HL-60 (cell line): Measurements from ENCODE around the gene NPIPB5.
"Not testable (repeated sequence)": the region's sequence is repeated elsewhere in the genome, so short reads cannot be mapped to it uniquely, and the experiment has no call there.

ENCODE experiments used
- CTCF ChIP-seq: IDR thresholded peaks from one replicate; pipeline ENCODE4 v1.5.1; 2011; ENCODE audit warnings: low read length, control low read depth, inconsistent platforms; ENCODE audit not compliant: insufficient read depth
- GABPA ChIP-seq: IDR thresholded peaks from 2 replicates; pipeline ENCODE4 v1.6.1; 2012; ENCODE audit warnings: low read depth
- POLR2AphosphoS5 ChIP-seq: IDR thresholded peaks from 2 replicates; pipeline ENCODE4 v1.6.1; 2012; ENCODE audit warnings: low read depth
- SPI1 ChIP-seq: IDR thresholded peaks from 2 replicates; pipeline ENCODE4 v1.6.1; 2012; ENCODE audit warnings: low read depth, mild to moderate bottlenecking, borderline replicate concordance
- TF ChIP-seq, protein P1 (sequence below): IDR thresholded peaks from 2 replicates; pipeline ENCODE4 v1.6.1; 2012; ENCODE audit warnings: low read depth; ENCODE audit not compliant: insufficient replicate concordance

DNA sequence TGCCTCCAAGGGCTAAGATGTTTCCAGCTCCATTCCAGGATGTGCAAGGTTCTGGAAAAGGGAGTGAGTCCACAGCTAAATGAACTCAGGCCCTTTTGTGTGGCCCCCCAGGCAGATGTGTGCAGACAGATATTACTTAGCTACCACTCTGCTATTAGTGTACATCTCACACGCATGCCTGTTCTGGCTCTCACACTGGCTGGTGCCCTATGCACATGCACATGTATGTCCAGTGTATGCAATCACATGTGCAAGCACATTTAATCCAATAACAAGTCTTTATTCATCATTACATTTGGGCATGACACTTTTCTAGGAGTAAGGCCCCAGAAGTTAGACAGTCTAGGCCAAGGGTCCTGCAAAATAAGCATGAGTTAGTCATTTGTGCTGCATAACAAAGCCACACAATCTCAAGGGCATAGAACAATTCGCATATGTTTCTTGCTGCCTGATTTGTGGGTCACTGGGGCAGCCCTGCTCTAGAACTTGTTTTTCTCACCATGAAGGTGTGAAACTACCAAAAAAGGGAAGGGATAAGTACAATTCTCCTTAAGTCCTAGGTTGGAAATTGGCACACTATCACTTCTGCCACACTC is 36.6 kb downstream of the NPIPB5 start:
- TF ChIP-seq CTCF, POLR2AphosphoS5, GABPA, SPI1: not testable (repeated sequence)
- TF ChIP-seq, protein P1, sequence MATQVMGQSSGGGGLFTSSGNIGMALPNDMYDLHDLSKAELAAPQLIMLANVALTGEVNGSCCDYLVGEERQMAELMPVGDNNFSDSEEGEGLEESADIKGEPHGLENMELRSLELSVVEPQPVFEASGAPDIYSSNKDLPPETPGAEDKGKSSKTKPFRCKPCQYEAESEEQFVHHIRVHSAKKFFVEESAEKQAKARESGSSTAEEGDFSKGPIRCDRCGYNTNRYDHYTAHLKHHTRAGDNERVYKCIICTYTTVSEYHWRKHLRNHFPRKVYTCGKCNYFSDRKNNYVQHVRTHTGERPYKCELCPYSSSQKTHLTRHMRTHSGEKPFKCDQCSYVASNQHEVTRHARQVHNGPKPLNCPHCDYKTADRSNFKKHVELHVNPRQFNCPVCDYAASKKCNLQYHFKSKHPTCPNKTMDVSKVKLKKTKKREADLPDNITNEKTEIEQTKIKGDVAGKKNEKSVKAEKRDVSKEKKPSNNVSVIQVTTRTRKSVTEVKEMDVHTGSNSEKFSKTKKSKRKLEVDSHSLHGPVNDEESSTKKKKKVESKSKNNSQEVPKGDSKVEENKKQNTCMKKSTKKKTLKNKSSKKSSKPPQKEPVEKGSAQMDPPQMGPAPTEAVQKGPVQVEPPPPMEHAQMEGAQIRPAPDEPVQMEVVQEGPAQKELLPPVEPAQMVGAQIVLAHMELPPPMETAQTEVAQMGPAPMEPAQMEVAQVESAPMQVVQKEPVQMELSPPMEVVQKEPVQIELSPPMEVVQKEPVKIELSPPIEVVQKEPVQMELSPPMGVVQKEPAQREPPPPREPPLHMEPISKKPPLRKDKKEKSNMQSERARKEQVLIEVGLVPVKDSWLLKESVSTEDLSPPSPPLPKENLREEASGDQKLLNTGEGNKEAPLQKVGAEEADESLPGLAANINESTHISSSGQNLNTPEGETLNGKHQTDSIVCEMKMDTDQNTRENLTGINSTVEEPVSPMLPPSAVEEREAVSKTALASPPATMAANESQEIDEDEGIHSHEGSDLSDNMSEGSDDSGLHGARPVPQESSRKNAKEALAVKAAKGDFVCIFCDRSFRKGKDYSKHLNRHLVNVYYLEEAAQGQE, result not testable (repeated sequence)
